HG02678 (cell line): ENCODE data around the gene CNN2.
"Not testable (repeated sequence)": the region's sequence is repeated elsewhere in the genome, so short reads cannot be mapped to it uniquely, and the experiment has no call there.

Source experiments
- ATAC-seq: cut with Tn5 transposase; IDR thresholded peaks from one replicate; pipeline ENCODE4 v1.9.1; 2021; ENCODE audit warnings: mild to moderate bottlenecking, moderate library complexity; ENCODE audit not compliant: unreplicated experiment

CNN2 gene

GRCh38 chr19:1010586-1011510 is 15.6 kb upstream of the CNN2 start:
- ATAC-seq = no peak

- ATAC-seq = no peak
Measured at GRCh38 chr19:1011831-1012333, 14.5 kb upstream of the CNN2 start.

- no peak for ATAC-seq
Measured at GRCh38 chr19:1012334-1012733, 14.1 kb upstream of the CNN2 start.

GRCh38 chr19:1013218-1013617 is 13.2 kb upstream of the CNN2 start:
- ATAC-seq = no peak

- no peak for ATAC-seq
Measured at GRCh38 chr19:1014161-1015060, 12.0 kb upstream of the CNN2 start.

GRCh38 chr19:1015061-1015781 is 11.2 kb upstream of the CNN2 start:
- no peak for ATAC-seq

GRCh38 chr19:1015782-1016646 is 10.4 kb upstream of the CNN2 start:
- ATAC-seq = no peak

GRCh38 chr19:1016647-1017114 is 9.7 kb upstream of the CNN2 start:
- no peak for ATAC-seq

GRCh38 chr19:1017115-1017905 is 9.1 kb upstream of the CNN2 start:
- no peak for ATAC-seq

- ATAC-seq = no peak
Measured at GRCh38 chr19:1017906-1018305, 8.5 kb upstream of the CNN2 start.

- no peak for ATAC-seq
Measured at GRCh38 chr19:1018393-1018792, 8.0 kb upstream of the CNN2 start.

- ATAC-seq = no peak
Measured at GRCh38 chr19:1018932-1019615, 7.3 kb upstream of the CNN2 start.

GRCh38 chr19:1019616-1019961 is 6.8 kb upstream of the CNN2 start:
- no peak for ATAC-seq

GRCh38 chr19:1019980-1020867 is 6.2 kb upstream of the CNN2 start:
- no peak for ATAC-seq

- ATAC-seq = peak; percentile 90
Measured at GRCh38 chr19:1020868-1021425, 5.5 kb upstream of the CNN2 start, which contains the start of gene TMEM259. Gene TMEM259 (minus strand): TSS chr19:1021123. CDS start chr19:1020996, 127 bp downstream.

GRCh38 chr19:1023883-1024188 is 2.6 kb upstream of the CNN2 start:
- ATAC-seq = not testable (repeated sequence)

GRCh38 chr19:1025080-1025479 is 1.3 kb upstream of the CNN2 start:
- ATAC-seq = not testable (repeated sequence)
